Heart right ventricle (tissue), 16 donors: Measurements from ENCODE around the gene KNOP1. TPM values are rescaled to one million over a fixed set of nuclear protein-coding genes. Genes with fewer than 3 reads are reported as not detected.

Source experiments
- ATAC-seq, 8 donors: fragments of 200-7000 bp; cut with Tn5 transposase; one replicate each; pipeline ENCODE4 v1.9.1; 2020; ENCODE audit warnings: mild to moderate bottlenecking in 8 of 8, moderate library complexity in 8 of 8, moderate number of reproducible peaks in 1 of 8
- DNase-seq, 2 donors: peaks; one replicate each; pipeline ENCODE4 v3.0.0-alpha.2; 2020
- H3K27ac ChIP-seq, 10 donors: fragments of 200-600 bp; sonication (generic) in 2 of 10; one replicate each; pipeline versions ENCODE4 v1.5.0 to v1.8.0; 2020 to 2022; ENCODE audit warnings: mild to moderate bottlenecking in 3 of 10
- H3K27me3 ChIP-seq, 7 donors: fragments of 200-600 bp; one replicate each; pipeline ENCODE4 v1.8.0; 2021 to 2022; ENCODE audit warnings: mild to moderate bottlenecking in 2 of 7
- H3K36me3 ChIP-seq, 9 donors: fragments of 200-600 bp; sonication (generic) in 1 of 9; one replicate each; pipeline versions ENCODE4 v1.5.0 to v1.8.0; 2020 to 2022; ENCODE audit warnings: mild to moderate bottlenecking in 2 of 9
- H3K4me1 ChIP-seq, 9 donors: fragments of 200-600 bp; sonication (generic) in 1 of 9; one replicate each; pipeline versions ENCODE4 v1.5.0 to v1.8.0; 2020 to 2022; ENCODE audit warnings: mild to moderate bottlenecking in 4 of 9
- H3K4me3 ChIP-seq, 10 donors: fragments of 200-600 bp; sonication (generic) in 2 of 10; one replicate each; pipeline versions ENCODE4 v1.5.0 to v1.8.0; 2020 to 2022; ENCODE audit warnings: mild to moderate bottlenecking in 7 of 10, moderate library complexity in 2 of 10
- H3K9me3 ChIP-seq, 11 donors: fragments of 200-600 bp in 10 of 11; sonication (generic) in 2 of 11; one replicate each; pipeline versions ENCODE4 v1.5.0 to v1.8.0; 2013 to 2022; ENCODE audit warnings: mild to moderate bottlenecking in 2 of 11, control low read depth in 1 of 11, moderate library complexity in 1 of 11
- CTCF ChIP-seq, 9 donors: fragments of 200-600 bp; sonication (generic) in 2 of 9; IDR thresholded peaks; one replicate each; pipeline versions ENCODE4 v1.5.0 to v1.8.0; 2021 to 2022; ENCODE audit warnings: antibody characterized with exemption in 9 of 9, mild to moderate bottlenecking in 5 of 9, moderate library complexity in 1 of 9
- WGBS, 2 donors: extraction: QIAGEN DNeasy Blood & Tissue Kit; methylation state at CpG; one replicate each; pipeline ENCODE4 v1.1.7; 2013; ENCODE audit warnings: inconsistent platforms in 1 of 2; 5-methylcytosine and 5-hydroxymethylcytosine counted together
- intact Hi-C, 10 donors: fragments of 100-400 bp; cut with DNase I; formaldehyde crosslinking; loops; one replicate each; pipeline versions ENCODE4 v1.11.1 to v1.14.2; 2022
- polyA plus RNA-seq, 2 donors: library from polyadenylated mRNA; stranded (reverse); fragments of 200-250 nt; gene quantifications; one replicate each; pipeline ENCODE4 v1.2.3, GENCODE V29; 2013
- total RNA-seq, 10 donors: library from RNA; stranded (reverse); fragmentation: NEBNext Ultra II Directional in 3 of 10; extraction: Animal tissue kit (Norgen Biotek cat#: 25700) in 3 of 10; gene quantifications; one replicate each; pipeline versions ENCODE4 v1.2.1 to v1.2.4, GENCODE V29; 2021 to 2023
- donor health status: Arrhythmogenic right ventricular cardiomyopathy.
- donor health status: ischemic (EF 13 %, LVEDD 7.1; RV severe dilation, severe dysfunction).
- donor health status: healthy with polysubstance abuse.
- donor health status: DM: no; HTN: yes; CAD: no.
- donor health status: DM: no; HTN: no; CAD: no.
- donor health status: ischemic (EF 25% LVEDD 6.9; RV normal size, moderate dysfunction).
- donor health status: ischemic (EF 25% LVEDD 5.7; RV mildly dilated, moderate dysfunction).
- donor health status: healthy.
- donor health status: DM: yes; HTN: yes; CAD: no.
- donor health status: Ischemic cardiomyopathy.
- donor health status: ischemic (EF 35%, LVEDD 5.7; RV mildly dilated, moderate dysfunction).
- donor health status: nonischemic (EF 11% LVEDD 7.7; RV severe dilation, severe dysfunction).
- donor health status: DM: yes; HTN: yes; CAD: no.
- donor health status: PGD.
- donor health status: ischemic (EF 29% LVEDD 5.4; RV normal size, mild dysfunction).
- donor health status: nonischemic (EF 23%, LVEDD 6.1; RV moderate dilation, normal function).

KNOP1 gene
- total and polyA plus RNA-seq, 12 donors = 4.5 to 25.7 (median 6.7) TPM

GRCh38 chr16:19704321-19705145, 13.5 kb downstream of the KNOP1 start:
- no peak for DNase-seq
- WGBS, 2 donors = 59 to 72% methylated on average over 18 of the region's 18 CpGs
- H3K27ac ChIP-seq = peak overlapping the region in 9 of 10 donors; percentile 22 to 72 (median 65)
- no peaks in the 10 kb centered on the region for H3K27me3 ChIP-seq
- no peak for TF ChIP-seq CTCF (IDR thresholded peaks at IDR 0.05)
- H3K9me3 ChIP-seq = no peaks in the 10 kb centered on the region
- intact Hi-C loops = loop anchor here in 1 of 10 donors (10.0 kb wide), 1 partner anchor 60 kb away; no protein-coding TSS in a partner anchor
- H3K4me1 ChIP-seq = peaks cover 0 to 64% (median 31%) of the 10 kb centered on the region in 9 donors
- peak; percentile 37 to 73 (median 58) for ATAC-seq
- H3K36me3 ChIP-seq = peaks cover 0 to 90% (median 13%) of the 10 kb centered on the region in 9 donors
- no peak overlapping the region for H3K4me3 ChIP-seq

GRCh38 chr16:19703172-19703889, 14.7 kb downstream of the KNOP1 start:
- peaks cover 0 to 64% (median 29%) of the 10 kb centered on the region in 9 donors for H3K4me1 ChIP-seq
- 77 to 83% methylated on average over 6 of the region's 6 CpGs for WGBS, 2 donors

GRCh38 chr16:19701091-19701490, 16.9 kb downstream of the KNOP1 start:
- WGBS, 2 donors = 81 to 92% methylated on average over 3 of the region's 3 CpGs
- peaks cover 0 to 81% (median 13%) of the 10 kb centered on the region in 9 donors for H3K36me3 ChIP-seq
- no peak overlapping the region for H3K4me3 ChIP-seq
- no peak for ATAC-seq
- DNase-seq = no peak
- H3K27me3 ChIP-seq = no peaks in the 10 kb centered on the region
- no peaks in the 10 kb centered on the region for H3K9me3 ChIP-seq
- peak overlapping the region in 7 of 10 donors; percentile 18 to 93 (median 66) for H3K27ac ChIP-seq
- intact Hi-C loops = loop anchor here in 1 of 10 donors (10.0 kb wide), 1 partner anchor 56 kb away; no protein-coding TSS in a partner anchor
- no peak for TF ChIP-seq CTCF (IDR thresholded peaks at IDR 0.05)
- peaks cover 8 to 82% (median 52%) of the 10 kb centered on the region in 9 donors for H3K4me1 ChIP-seq

More at GRCh38 chr16:19703172-19703889, 14.7 kb downstream of the KNOP1 start:
- DNase-seq = no peak
- peaks cover 0 to 90% (median 13%) of the 10 kb centered on the region in 9 donors for H3K36me3 ChIP-seq
- no peaks in the 10 kb centered on the region for H3K9me3 ChIP-seq
- H3K27me3 ChIP-seq = no peaks in the 10 kb centered on the region
- ATAC-seq = no peak
- H3K27ac ChIP-seq = peak overlapping the region in 7 of 10 donors; percentile 22 to 72 (median 65)
- H3K4me3 ChIP-seq = no peak overlapping the region
- intact Hi-C loops = loop anchor here in 1 of 10 donors (10.0 kb wide), 1 partner anchor 59 kb away; no protein-coding TSS in a partner anchor
- no peak for TF ChIP-seq CTCF (IDR thresholded peaks at IDR 0.05)

- no peak for TF ChIP-seq CTCF (IDR thresholded peaks at IDR 0.05)
- Histone ChIP-seq H3K4me1 (peaks cover 8 to 85% (median 59%) of the 10 kb centered on the region in 9 donors), H3K9me3 (no peaks in the 10 kb centered on the region), H3K4me3 (no peak overlapping the region), H3K27me3 (no peaks in the 10 kb centered on the region), H3K36me3 (peaks cover 0 to 73% (median 13%) of the 10 kb centered on the region in 9 donors), H3K27ac (peak overlapping the region in 9 of 10 donors; percentile 11 to 93 (median 53))
- DNase-seq (no peak), ATAC-seq (no peak)
- 50 to 66% methylated on average over 6 of the region's 6 CpGs for WGBS, 2 donors
- intact Hi-C loops = loop anchor here in 1 of 10 donors (10.0 kb wide), 1 partner anchor 56 kb away; no protein-coding TSS in a partner anchor
These were observed 17.7 kb downstream of the KNOP1 start for GRCh38 chr16:19700319-19700781.
